Measurements from ENCODE around the gene HLA-DOA.

Gene HLA-DOA

DNA sequence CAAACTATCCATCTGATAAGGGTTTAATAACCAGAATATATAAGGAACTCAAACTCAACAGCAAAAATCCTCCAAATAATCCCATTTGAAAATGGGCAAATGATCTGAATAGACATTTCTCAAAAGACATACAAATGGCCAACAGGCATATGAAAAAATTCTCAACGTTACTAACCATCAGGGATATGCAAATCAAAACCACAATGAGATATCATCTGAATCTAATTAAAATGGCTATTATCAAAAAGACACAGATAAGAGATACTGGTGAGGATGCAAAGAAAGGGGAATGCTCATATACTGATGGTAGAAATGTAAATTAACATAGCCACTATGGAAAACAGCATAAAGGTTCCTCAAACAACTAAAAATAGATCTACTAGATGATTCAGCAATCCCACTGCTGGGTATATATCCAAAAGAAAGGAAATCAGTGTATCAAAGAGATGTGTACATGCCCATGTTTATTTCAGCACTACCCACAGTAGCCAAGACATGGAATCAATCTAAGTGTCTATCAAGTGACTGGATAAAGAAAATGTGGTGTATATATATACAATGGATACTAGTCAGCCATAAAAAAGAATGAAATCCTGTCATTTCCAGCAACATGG lies 47.1 kb downstream of the HLA-DOA start:
- no peak for DNase-seq

GRCh38 chr6:32960563-32960962 lies 48.8 kb downstream of the HLA-DOA start:
- DNase-seq = no peak

GRCh38 chr6:32956176-32956575 lies 53.2 kb downstream of the HLA-DOA start:
- DNase-seq = no peak

- no peak for DNase-seq
Observed at GRCh38 chr6:32954986-32955802, 54.2 kb downstream of the HLA-DOA start.

DNA sequence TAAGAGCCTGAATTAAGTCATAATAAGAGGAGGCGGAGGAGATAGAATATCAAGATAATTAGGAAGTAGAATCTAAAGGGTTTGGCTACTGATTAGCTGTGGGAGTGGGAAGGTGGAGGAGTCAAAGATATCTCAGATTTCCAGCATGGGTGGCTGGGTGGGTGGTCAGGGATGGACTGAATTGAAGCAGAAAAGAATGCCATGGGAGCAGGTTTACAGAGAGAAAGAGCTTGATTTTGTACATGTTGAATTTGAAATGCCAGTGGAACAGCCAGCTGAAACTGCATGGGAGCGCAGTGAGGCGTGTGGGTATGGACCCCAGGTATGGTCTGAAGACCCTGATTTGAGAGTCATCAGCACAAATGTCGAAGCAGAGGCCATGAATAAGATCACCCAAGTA lies 55.1 kb downstream of the HLA-DOA start:
- DNase-seq = no peak

All from inflammatory macrophage treated with lipopolysaccharide for 1 hour (primary cell).